NCI-H748 (cell line): Measurements from ENCODE around the gene TRAPPC12.
A peak's percentile ranks its signal among the peaks of the same experiment; 100 is the strongest.
"Not testable (repeated sequence)": the region's sequence is repeated elsewhere in the genome, so short reads cannot be mapped to it uniquely, and the experiment has no call there.

Experiments
- DNase-seq: peaks from one replicate; lab custom pipeline; 2025; ENCODE audit not compliant: unreplicated experiment; lab: John Stamatoyannopoulos, UW

Gene TRAPPC12

GRCh38 chr2:3430740-3431490 lies 51.4 kb downstream of the TRAPPC12 start:
- no peak for DNase-seq

- DNase-seq, result no peak
Measured at GRCh38 chr2:3432067-3432466, 52.6 kb downstream of the TRAPPC12 start.

GRCh38 chr2:3432693-3433338 lies 53.3 kb downstream of the TRAPPC12 start:
- no peak for DNase-seq

- no peak for DNase-seq
Measured at GRCh38 chr2:3433339-3433699, 53.8 kb downstream of the TRAPPC12 start.

GRCh38 chr2:3433776-3434400 lies 54.4 kb downstream of the TRAPPC12 start:
- DNase-seq, result no peak

- no peak for DNase-seq
Measured at GRCh38 chr2:3434654-3435053, 55.2 kb downstream of the TRAPPC12 start.

GRCh38 chr2:3435445-3435844 lies 56.0 kb downstream of the TRAPPC12 start:
- DNase-seq, result no peak

- DNase-seq, result no peak
Measured at GRCh38 chr2:3440477-3440876, 61.0 kb downstream of the TRAPPC12 start.

- DNase-seq, result no peak
Measured at GRCh38 chr2:3441465-3441864, 62.0 kb downstream of the TRAPPC12 start.

- DNase-seq, result no peak
Measured at GRCh38 chr2:3442185-3442584, 62.7 kb downstream of the TRAPPC12 start.

- no peak for DNase-seq
Measured at GRCh38 chr2:3443083-3443482, 63.6 kb downstream of the TRAPPC12 start.

GRCh38 chr2:3443506-3444084 lies 64.1 kb downstream of the TRAPPC12 start:
- DNase-seq, result peak; percentile 16

GRCh38 chr2:3445891-3446290 lies 66.4 kb downstream of the TRAPPC12 start:
- no peak for DNase-seq

GRCh38 chr2:3446381-3446780 lies 66.9 kb downstream of the TRAPPC12 start:
- no peak for DNase-seq

GRCh38 chr2:3447186-3447585 lies 67.7 kb downstream of the TRAPPC12 start:
- not testable (repeated sequence) for DNase-seq

- peak; percentile 35 for DNase-seq
Measured at GRCh38 chr2:3447789-3448317, 68.4 kb downstream of the TRAPPC12 start.

GRCh38 chr2:3448441-3448911 lies 69.0 kb downstream of the TRAPPC12 start:
- DNase-seq, result not testable (repeated sequence)

GRCh38 chr2:3449086-3449485 lies 69.6 kb downstream of the TRAPPC12 start:
- peak; percentile 91 for DNase-seq

- no peak for DNase-seq
Measured at GRCh38 chr2:3449936-3450335, 70.4 kb downstream of the TRAPPC12 start.

- DNase-seq, result peak; percentile 97
Measured at GRCh38 chr2:3450385-3451010, 71.0 kb downstream of the TRAPPC12 start.

- DNase-seq, result peak; percentile 97
Measured at GRCh38 chr2:3451169-3451568, 71.7 kb downstream of the TRAPPC12 start.
